GM18858 (cell line): ENCODE results near the gene KLHL2.
A peak's percentile ranks its signal among the peaks of the same experiment; 100 is the strongest.
"Not testable (repeated sequence)": the region's sequence is repeated elsewhere in the genome, so short reads cannot be mapped to it uniquely, and the experiment has no call there.

Experiments used
- ATAC-seq: cut with Tn5 transposase; IDR thresholded peaks from one replicate; pipeline ENCODE4 v1.9.1; 2021; ENCODE audit not compliant: unreplicated experiment

The KLHL2 gene, protein sequence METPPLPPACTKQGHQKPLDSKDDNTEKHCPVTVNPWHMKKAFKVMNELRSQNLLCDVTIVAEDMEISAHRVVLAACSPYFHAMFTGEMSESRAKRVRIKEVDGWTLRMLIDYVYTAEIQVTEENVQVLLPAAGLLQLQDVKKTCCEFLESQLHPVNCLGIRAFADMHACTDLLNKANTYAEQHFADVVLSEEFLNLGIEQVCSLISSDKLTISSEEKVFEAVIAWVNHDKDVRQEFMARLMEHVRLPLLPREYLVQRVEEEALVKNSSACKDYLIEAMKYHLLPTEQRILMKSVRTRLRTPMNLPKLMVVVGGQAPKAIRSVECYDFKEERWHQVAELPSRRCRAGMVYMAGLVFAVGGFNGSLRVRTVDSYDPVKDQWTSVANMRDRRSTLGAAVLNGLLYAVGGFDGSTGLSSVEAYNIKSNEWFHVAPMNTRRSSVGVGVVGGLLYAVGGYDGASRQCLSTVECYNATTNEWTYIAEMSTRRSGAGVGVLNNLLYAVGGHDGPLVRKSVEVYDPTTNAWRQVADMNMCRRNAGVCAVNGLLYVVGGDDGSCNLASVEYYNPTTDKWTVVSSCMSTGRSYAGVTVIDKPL

DNA sequence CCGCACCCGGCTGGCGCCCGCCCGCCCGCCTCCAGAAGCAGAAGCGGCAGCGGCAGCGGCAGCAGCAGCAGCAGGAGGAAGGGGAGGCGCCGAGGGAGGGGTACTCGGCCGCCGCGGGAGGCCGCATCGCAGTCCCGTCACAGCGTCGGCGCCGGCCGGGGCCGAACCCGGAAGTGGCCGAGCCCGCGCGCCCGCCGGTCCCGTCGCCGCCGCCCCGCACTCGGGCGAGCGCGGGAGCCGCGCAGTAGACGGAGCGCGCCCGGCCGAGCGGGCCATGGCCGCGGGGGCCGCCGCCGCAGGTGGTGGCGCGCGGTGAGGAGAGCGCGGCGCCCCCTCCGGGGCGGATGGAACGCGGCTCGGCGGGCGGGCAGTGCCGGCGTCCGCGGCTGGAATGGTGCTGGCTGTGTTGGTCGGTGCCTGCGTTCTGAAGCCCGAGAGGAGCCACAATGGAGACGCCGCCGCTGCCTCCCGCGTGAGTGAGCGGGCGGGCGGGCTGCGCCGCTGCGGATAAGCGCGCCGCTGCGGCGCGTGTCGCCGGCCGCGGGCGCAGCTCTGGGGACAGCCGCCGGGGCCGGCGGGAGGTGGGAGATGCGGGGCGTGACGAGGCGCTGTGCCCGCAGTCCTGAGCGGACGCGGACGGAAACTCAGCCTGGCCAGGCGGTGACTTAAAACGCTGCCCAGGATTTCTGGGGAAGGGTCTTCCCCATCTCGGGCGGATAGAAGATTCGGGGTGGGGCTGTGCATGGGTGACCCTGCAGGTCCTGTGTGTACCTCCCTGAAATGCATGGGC, at the start of gene KLHL2:
Gene KLHL2, plus strand, starts transcription at position 131 of the 790 bp plus-strand sequence. Its CDS starts 316 bp downstream, at position 447.
- ATAC-seq, result peak; percentile 80

DNA sequence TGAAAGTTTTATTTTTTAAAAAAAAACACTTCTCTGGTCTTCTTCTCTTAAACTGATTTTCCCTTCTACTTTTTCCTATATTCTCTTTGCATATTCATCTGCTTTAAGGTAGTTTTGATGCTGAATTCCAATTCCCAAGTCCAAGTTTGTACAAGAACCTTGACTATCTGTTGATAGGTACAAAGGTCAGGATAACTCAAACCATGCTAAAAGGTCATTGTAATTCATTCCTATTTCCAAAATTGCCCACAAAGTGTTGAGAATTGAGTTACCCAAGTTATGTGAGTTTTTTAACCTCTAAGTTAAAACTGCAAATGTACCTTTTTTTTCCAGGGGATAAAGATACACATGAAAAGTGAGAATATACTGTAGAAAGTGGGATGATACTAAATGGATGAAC, 48.6 kb upstream of the KLHL2 start:
- no peak for ATAC-seq

DNA sequence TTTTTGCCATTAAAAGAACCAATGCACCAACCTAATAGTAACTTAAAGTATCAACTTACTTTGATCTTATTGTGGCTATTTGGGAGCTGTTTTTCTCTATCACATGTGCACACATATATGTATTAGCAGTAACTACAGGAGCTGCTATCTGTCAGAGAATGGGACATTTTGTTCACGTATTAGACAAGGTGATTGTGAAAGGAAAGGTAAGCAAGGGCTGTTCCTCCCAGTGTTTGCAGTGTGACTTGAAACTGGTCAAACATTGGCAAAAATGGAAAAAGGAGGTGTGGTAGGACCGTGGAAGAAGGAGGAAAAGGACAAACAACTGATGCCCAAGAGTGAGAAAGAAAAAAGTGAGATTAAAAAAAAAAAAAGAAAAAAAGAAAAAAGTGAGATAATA, 43.1 kb upstream of the KLHL2 start:
- ATAC-seq, result no peak

DNA sequence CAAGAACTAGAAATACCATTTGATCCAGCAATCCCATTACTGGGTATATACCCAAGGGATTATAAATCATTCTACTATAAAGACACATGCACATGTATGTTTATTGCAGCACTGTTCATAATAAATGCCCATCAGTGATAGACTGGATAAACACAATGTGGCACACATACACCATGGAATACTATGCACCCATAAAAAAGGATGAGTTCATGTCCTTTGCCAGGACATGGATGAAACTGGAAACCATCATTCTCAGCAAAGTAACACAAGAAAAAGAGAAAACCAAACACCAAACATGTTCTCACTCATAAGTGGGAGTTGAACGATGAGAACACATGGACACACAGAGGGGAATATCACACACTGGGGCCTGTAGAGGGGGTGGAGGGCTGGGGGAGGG, 40.5 kb upstream of the KLHL2 start:
- ATAC-seq, result not testable (repeated sequence)

DNA sequence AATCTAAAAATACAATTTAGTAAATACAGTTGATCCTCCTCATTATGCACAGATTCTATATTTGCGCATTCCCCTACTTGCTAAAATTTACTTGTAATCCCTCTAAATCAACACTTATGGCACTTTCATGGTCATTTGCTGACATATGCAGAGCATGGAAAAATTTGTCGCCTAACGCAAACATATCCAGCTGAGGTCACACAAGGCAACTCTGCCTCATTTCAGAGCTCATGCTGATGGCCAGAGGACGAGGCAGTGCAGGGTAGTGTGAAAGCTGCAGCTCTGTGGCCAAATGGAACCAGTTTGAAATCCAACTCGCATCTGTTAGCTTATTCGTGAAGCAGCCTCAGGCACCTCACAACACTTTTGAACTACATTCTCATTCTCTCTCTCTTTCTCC, 39.7 kb upstream of the KLHL2 start:
- ATAC-seq, result no peak

DNA sequence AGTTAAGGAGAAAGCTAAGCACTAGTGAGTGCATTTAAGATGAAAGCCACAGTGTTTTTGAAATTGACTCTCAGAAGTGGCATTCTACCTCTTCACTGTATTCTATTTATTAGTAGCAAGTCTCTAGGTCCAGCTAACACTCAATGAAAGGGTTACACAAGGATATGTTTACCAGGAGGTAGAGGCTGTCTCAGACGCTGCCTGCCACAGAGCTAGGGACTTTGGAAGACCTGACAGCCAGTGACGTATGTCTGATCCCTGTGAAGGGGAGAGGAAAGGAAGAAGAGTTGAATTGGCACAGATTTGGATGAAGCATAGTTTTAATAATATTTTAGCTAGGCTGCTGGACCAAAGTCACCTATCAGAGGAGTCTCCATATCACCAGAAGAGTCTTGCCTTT, 36.5 kb upstream of the KLHL2 start:
- no peak for ATAC-seq

DNA sequence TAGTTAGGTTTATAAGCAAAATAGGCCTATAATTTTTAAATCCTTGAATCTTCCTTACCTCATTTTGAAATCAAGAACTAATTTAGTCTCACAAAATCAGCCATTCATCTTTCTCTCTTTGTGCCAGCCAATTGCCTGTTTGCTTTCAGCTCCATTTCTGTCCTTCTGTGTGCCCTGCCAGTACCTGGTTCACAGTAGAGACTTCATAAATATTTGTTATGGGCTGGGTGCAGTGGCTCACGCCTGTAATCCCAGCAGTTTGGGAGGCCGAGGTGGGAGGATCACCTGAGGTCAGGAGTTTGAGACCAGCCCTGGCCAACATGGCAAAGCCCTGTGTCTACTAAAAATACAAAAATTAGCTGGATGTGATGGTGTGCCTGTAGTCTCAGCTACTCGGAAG, 31.9 kb upstream of the KLHL2 start:
- ATAC-seq, result not testable (repeated sequence)

DNA sequence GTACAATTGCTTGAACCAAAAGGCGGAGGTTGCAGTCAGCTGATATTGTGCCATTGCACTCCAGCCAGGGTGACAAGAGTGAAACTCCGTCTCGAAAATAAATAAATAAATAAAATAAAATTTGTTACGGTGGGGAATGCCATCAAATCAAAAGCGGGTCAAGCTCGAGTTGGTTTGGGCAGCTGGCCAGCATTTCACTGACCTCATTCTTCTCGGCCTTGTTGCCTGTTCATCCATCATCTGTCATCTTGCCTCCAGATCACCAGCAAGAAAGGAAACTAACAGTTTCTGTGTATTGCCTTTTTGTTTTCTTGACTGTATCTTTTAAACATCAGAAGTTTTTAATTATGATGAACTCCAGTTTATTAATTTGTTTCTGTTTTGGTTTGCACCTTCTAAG, 31.5 kb upstream of the KLHL2 start:
- ATAC-seq, result no peak

DNA sequence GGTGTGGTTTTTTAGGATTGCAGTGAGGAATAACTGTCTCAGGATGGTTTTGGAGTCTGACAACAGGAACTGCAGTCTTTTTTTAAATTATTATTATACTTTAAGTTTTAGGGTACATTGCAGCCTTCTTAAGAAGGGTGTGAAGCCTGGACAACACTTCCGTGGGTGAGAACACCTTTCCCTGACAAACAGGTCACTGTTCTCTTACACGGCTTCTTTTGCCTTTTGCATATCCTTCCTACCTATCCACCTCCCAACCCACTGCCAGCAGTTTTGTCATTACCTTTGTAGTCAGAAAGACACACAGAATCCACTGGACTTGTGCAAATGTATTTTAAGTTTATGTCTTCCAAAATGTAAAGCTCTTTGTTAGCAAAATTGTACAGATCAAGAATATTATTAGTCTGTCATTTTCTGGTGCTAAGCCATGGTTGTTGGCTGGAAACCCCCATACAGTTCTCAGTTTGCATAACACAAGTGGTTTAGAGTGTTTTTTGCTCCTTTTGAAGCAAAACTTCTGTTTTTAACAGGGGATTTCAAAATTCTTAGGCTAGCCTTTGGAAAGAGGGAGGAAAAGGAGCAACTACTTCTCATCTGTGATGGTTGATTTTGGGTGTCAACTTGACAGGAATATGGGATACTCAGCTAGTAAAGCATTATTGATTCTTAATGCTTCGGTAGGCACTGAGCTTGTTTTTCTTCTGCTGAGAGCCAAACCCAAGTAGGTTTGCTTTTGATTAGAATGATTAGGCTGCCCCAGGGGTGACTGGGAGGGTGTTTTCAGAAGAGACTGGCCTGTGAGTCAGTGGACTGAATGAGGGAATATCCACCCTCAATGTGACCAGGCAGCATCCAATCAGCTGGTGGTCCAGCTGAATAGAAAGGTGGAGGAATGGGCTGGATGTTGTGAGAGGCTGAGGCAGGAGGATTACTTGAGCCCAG, 29.4 kb upstream of the KLHL2 start:
- ATAC-seq, result peak; percentile 57

DNA sequence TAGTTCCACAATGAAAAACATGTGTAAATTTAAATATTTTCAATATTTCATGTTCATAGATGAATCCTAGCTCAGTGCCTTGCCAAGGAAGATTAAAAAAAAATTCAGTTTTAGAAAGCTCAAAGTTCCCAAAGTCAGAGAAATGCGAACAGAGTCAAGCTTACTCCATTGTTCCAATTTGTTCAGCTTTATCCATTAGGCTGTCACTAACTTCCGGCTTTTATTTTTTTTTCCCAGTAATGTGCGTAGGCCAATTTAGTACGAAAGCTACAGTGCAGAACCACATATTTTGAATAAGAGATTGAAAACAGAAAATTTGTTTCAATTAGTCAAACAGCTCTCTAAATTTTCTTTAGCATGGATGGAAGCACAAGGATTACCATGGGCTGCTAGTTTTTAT, 23.1 kb upstream of the KLHL2 start:
- ATAC-seq, result no peak

DNA sequence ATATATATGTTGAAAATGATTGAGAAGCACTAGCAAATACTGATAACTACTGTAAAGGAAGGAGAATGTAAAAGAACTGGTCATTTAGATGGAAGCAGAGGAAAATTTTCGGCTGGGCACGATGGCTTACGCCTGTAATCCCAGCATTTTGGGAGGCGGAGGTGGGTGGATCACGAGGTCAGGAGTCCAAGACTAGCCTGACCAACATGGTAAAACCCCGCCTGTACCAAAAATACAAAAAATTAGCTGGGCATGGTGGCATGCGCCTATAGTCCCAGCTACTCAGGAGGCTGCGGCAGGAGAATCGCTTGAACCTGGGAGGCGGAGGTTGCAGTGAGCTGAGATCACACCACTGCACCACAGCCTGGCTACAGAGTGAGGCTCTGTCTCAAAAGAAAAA, 22.4 kb upstream of the KLHL2 start:
- not testable (repeated sequence) for ATAC-seq

DNA sequence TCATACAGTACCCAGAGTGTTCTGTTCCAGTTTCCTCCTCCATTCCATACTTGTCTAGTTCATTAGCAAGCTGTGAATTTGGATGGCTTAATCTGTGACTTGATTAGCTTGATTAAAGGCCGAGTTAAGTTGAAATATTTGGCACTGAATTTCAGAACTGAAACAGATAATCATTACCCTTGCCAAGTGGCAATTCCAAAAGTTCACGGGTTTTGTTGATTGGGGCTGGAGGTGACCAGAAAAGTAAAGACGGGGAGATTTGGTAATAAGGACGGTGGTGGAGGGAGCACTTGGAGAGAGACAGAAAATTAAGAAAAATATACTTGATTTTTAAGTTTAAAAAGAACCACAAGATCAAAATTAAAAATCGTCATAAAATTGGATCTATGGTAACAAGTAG, 21.9 kb upstream of the KLHL2 start:
- ATAC-seq, result no peak

DNA sequence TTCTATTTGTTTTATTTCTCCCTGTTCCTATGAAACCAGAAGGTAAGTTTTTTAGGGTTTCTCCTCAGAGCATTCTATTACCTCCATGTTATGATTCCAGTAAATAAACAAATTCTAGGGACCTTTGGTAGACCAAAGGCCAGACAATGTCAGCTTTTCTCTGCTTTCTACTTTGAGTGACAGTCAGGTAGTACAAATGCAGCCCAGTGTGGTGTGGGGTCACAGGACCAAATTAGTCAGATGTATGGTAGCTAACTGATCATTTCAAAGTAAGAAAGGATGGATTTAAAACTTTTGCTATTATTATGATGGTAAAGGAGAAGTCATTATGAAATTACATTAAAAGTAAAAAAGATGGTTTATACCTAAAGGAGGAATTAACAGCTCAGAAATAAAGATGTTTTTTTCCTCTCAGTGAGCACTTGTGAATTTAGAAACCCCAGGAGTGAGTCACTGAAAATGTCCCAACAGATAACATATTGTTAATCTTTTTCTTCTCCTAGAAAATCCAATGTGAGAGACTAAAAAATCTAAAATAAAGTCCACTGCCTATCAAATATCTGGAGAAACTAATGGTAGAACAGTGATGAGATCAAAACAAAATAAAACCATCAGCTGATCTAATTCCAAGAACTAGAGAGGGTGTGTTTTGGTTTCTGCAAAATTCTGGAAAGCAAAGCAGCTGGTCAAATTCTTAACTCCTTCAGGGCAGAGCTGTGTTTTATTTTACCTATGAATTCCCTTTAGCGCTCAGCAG, 16.6 kb upstream of the KLHL2 start:
- ATAC-seq, result no peak

DNA sequence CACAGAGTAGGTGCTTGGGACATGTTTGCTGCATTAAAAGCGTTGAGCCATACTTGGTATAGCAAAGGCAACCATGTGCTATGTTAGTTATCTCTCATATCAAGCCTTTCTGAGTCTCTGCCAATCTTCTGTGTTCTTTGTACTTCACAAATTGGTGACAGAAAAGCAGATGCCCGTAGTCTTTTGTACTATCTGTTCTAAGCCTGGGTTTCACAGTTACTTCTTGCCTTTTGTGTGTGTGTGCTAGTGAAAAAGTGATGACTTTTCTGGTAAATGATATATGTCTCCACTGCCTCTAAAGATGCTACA, 16.1 kb upstream of the KLHL2 start:
- no peak for ATAC-seq

DNA sequence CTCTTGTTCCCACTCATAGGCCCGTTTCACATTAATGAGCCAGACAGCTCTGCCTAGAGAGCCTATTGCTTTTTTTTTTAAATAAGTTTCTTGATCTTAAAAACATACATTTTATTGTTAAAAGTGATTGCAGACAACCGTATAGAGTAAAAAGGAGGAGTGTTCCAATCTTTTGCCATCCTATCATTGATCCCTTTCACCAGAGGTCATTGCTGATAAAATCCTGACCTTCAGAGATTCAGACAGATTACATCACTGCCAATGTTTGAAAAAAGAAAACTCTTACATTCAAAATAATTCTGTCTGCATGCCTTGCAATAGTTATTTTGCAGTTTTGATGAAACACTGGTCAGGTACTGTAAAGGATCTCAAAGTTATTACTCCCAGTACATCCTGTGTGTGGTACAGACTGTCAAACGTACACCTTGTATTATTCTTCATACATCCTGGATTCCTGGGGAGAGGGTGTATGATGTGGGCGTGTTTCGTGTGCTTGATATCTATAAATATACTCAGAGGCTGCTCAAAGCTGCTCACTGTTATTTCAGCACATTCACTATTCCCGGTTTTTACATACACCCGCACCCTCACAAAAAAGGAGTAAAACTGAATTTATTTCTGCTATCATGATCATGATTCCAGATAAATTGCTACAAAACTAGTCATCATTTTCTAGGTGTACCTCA, 15.4 kb upstream of the KLHL2 start:
- no peak for ATAC-seq

DNA sequence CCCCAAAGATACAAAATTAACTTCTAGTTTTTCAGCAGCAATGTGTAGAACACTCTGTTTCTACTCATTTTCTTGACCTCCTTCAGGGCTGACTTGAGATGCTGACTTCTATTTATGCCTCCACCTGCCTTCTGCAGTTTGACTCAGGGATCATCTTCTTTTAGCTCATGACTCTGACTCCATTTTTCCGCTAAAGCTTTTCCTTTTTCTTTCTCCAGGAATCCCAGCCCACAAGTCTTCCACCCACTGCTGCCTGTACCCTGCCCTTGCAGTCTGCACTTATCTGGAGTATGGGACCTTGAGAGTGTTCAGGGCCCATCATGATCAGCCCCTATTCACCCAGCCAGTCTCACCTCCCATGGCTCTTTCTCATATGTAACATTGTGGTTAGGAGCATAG, 14.9 kb upstream of the KLHL2 start:
- ATAC-seq, result no peak

DNA sequence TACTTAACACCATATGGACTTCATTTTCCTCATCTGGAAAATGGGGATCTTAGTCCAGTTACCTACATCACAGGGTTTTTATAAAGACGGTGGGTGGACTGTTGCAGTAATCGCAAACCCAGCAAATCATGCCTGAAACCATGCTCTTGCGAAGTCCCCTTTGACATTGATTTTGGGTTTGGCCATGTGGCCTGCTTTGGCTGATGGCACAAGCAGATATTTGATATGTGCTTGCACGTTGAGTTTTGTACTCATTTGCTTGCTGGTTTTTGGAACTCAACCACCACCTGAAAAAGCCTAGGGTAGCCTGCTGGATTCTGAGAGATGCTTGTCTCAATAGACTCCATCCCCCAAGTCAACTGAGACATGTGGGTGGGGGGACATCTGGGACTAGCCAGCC, 14.4 kb upstream of the KLHL2 start:
- no peak for ATAC-seq

DNA sequence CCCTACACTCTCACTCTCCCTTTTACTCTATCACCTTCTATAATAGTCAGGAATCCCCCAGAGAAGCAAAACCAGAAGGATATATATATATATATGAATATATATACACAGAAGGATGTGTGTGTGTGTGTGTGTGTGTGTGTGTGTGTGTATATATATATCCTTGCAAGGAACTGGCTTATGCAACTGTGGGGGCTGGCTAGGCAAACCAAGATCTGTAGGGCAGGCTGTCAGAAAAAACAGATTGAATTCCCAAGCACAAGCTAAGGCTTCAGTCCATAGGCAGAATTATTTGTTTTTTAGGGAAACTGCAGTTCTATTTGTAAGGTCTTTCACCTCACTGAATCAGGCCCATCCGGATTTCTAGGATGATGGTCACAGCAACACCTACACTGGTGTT, 13.0 kb upstream of the KLHL2 start:
- no peak for ATAC-seq

DNA sequence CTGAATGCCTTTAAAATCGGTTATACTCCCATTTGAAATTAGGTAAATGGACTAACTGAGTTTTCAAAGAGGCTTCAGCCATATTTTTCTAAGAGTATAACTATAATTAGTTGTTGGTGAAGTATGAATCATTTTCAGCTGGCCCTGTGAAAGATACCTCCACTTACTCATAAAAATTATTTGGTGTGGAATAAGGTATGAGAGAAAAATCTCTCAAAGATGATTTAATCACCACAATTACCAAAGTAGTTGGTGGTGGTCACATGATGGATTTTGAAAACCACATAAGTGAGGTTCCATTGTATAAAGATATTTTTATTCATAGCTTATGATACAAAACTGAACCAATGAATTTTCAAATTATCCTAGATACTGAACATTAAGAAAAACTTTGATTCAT, 9.0 kb upstream of the KLHL2 start:
- ATAC-seq, result no peak

DNA sequence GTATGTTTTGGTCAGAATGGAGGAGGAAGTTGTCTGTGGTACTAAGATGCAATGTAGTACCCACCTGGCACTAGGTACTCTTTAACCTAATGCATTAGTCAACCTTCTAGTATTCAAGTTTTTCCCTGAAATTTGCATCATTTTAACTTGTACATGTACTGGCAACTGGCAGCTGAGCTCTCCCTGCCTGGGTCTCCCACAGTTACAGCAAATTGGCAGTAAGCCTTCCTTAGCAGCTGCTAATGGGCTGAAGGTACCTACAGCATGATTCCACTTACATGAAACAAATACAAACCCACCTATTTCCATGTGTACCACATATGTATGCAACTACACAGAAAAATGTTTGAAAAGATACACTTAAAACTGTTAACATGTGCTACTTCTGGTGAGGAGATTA, 8.1 kb upstream of the KLHL2 start:
- ATAC-seq, result no peak
